ENCODE data around the gene CUEDC1.
"Not testable (repeated sequence)": the region's sequence is repeated elsewhere in the genome, so short reads cannot be mapped to it uniquely, and the experiment has no call there.

Gene CUEDC1

GRCh38 chr17:57962279-57963148, 7.3 kb upstream of the CUEDC1 start:
- no peak for DNase-seq (ENCODE audit: low read depth in 2 of 2, low spot score in 1 of 2)

- no peak for DNase-seq (ENCODE audit: low read depth in 2 of 2, low spot score in 1 of 2)
These were observed 4.7 kb upstream of the CUEDC1 start for GRCh38 chr17:57959929-57960328.

- not testable (repeated sequence) for DNase-seq (ENCODE audit: low read depth in 2 of 2, low spot score in 1 of 2)
These were observed 3.2 kb upstream of the CUEDC1 start for GRCh38 chr17:57958391-57958790.

GRCh38 chr17:57957886-57958285, 2.7 kb upstream of the CUEDC1 start:
- DNase-seq (ENCODE audit: low read depth in 2 of 2, low spot score in 1 of 2): no peak

GRCh38 chr17:57957120-57957850, 2.1 kb upstream of the CUEDC1 start:
- no peak for DNase-seq (ENCODE audit: low read depth in 2 of 2, low spot score in 1 of 2)

GRCh38 chr17:57956291-57957119, 1.3 kb upstream of the CUEDC1 start:
- DNase-seq (ENCODE audit: low read depth in 2 of 2, low spot score in 1 of 2): peak in 1 of 2 donors; percentile 27

- no peak for DNase-seq (ENCODE audit: low read depth in 2 of 2, low spot score in 1 of 2)
These were observed 622 bp downstream of the CUEDC1 start for GRCh38 chr17:57954397-57955182.

GRCh38 chr17:57953705-57954396, 1.4 kb downstream of the CUEDC1 start:
- no peak for DNase-seq (ENCODE audit: low read depth in 2 of 2, low spot score in 1 of 2)

GRCh38 chr17:57953219-57953618, 2.0 kb downstream of the CUEDC1 start:
- DNase-seq (ENCODE audit: low read depth in 2 of 2, low spot score in 1 of 2): no peak

GRCh38 chr17:57949649-57950048, 5.6 kb downstream of the CUEDC1 start:
- DNase-seq (ENCODE audit: low read depth in 2 of 2, low spot score in 1 of 2): no peak

- DNase-seq (ENCODE audit: low read depth in 2 of 2, low spot score in 1 of 2): no peak
These were observed 6.4 kb downstream of the CUEDC1 start for GRCh38 chr17:57948555-57949420.

GRCh38 chr17:57948169-57948554, 7.0 kb downstream of the CUEDC1 start:
- DNase-seq (ENCODE audit: low read depth in 2 of 2, low spot score in 1 of 2): no peak

GRCh38 chr17:57947369-57947768, 7.8 kb downstream of the CUEDC1 start:
- DNase-seq (ENCODE audit: low read depth in 2 of 2, low spot score in 1 of 2): no peak

GRCh38 chr17:57946798-57947358, 8.3 kb downstream of the CUEDC1 start:
- DNase-seq (ENCODE audit: low read depth in 2 of 2, low spot score in 1 of 2): peak in 1 of 2 donors; percentile 9

GRCh38 chr17:57945996-57946797, 9.0 kb downstream of the CUEDC1 start:
- DNase-seq (ENCODE audit: low read depth in 2 of 2, low spot score in 1 of 2): no peak

GRCh38 chr17:57944908-57945307, 10.3 kb downstream of the CUEDC1 start:
- no peak for DNase-seq (ENCODE audit: low read depth in 2 of 2, low spot score in 1 of 2)

GRCh38 chr17:57943645-57944044, 11.6 kb downstream of the CUEDC1 start:
- no peak for DNase-seq (ENCODE audit: low read depth in 2 of 2, low spot score in 1 of 2)

- DNase-seq (ENCODE audit: low read depth in 2 of 2, low spot score in 1 of 2): no peak
These were observed 12.1 kb downstream of the CUEDC1 start for GRCh38 chr17:57943140-57943539.
